H9 (cell line): ENCODE data around the gene YWHAH. TPM values are rescaled to one million over a fixed set of nuclear protein-coding genes. Genes with fewer than 3 reads are reported as not detected.
A peak's percentile ranks its signal among the peaks of the same experiment; 100 is the strongest.
"Not testable (repeated sequence)": the region's sequence is repeated elsewhere in the genome, so short reads cannot be mapped to it uniquely, and the experiment has no call there.

Source experiments
- DNase-seq: peaks from one replicate; pipeline ENCODE4 v3.0.0-alpha.2; 2017
- H2AFZ ChIP-seq: one replicate; pipeline ENCODE4 v1.6.1; 2013; ENCODE audit warnings: mild to moderate bottlenecking, low read length, control low read depth, moderate library complexity
- H2AK5ac ChIP-seq: 2 replicates; pipeline ENCODE4 v1.6.1; 2013; ENCODE audit warnings: low read length, control low read depth, mixed read lengths; ENCODE audit not compliant: insufficient read length
- H2BK120ac ChIP-seq: one replicate; pipeline ENCODE4 v1.6.1; 2013; ENCODE audit warnings: low read depth, mild to moderate bottlenecking, low read length, control low read depth, inconsistent platforms; ENCODE audit not compliant: poor library complexity, severe bottlenecking
- H2BK12ac ChIP-seq: 2 replicates; pipeline ENCODE4 v1.6.1; 2013; ENCODE audit warnings: low read length, control low read depth, mixed read lengths, low read depth; ENCODE audit not compliant: insufficient read length
- H2BK15ac ChIP-seq: 2 replicates; pipeline ENCODE4 v1.6.1; 2013; ENCODE audit warnings: low read depth, low read length, control low read depth
- H2BK20ac ChIP-seq: one replicate; pipeline ENCODE4 v1.6.1; 2013; ENCODE audit warnings: low read depth, mild to moderate bottlenecking, low read length, control low read depth, inconsistent platforms; ENCODE audit not compliant: poor library complexity, severe bottlenecking
- H2BK5ac ChIP-seq: 2 replicates; pipeline ENCODE4 v1.6.1; 2013; ENCODE audit warnings: low read length, control low read depth, mixed read lengths; ENCODE audit not compliant: insufficient read length
- H3K14ac ChIP-seq: 2 replicates; pipeline ENCODE4 v1.6.1; 2013; ENCODE audit warnings: low read length, control low read depth; ENCODE audit not compliant: insufficient read depth
- H3K18ac ChIP-seq: 2 replicates; pipeline ENCODE4 v1.6.1; 2013; ENCODE audit warnings: low read depth, mild to moderate bottlenecking, mixed read lengths, low read length, control low read depth; ENCODE audit not compliant: insufficient read length
- H3K23ac ChIP-seq: 2 replicates; pipeline ENCODE4 v1.6.1; 2013; ENCODE audit warnings: low read length, control low read depth, mixed read lengths, low read depth; ENCODE audit not compliant: insufficient read length
- H3K23me2 ChIP-seq: 2 replicates; pipeline ENCODE4 v1.6.1; 2013; ENCODE audit warnings: low read depth, mild to moderate bottlenecking, mixed read lengths, low read length, control low read depth; ENCODE audit not compliant: insufficient read length, poor library complexity, severe bottlenecking
- H3K27ac ChIP-seq: 2 replicates; pipeline ENCODE4 v1.5.1; 2013; ENCODE audit warnings: low read length, control low read depth, mixed read lengths, low read depth; ENCODE audit not compliant: insufficient read length
- H3K27me3 ChIP-seq: 2 replicates; pipeline ENCODE4 v1.6.1; 2013; ENCODE audit warnings: low read length, control low read depth, inconsistent platforms; ENCODE audit not compliant: insufficient read depth
- H3K4ac ChIP-seq: 2 replicates; pipeline ENCODE4 v1.6.1; 2013; ENCODE audit warnings: low read depth, mild to moderate bottlenecking, control low read depth, inconsistent platforms, low read length, moderate library complexity
- H3K4me1 ChIP-seq: 2 replicates; pipeline ENCODE4 v1.6.1; 2013; ENCODE audit warnings: low read length, control low read depth, inconsistent platforms; ENCODE audit not compliant: insufficient read depth
- H3K4me2 ChIP-seq: 2 replicates; pipeline ENCODE4 v1.6.1; 2013; ENCODE audit warnings: low read length, control low read depth, mixed read lengths; ENCODE audit not compliant: insufficient read length, insufficient read depth
- H3K56ac ChIP-seq: 2 replicates; pipeline ENCODE4 v1.6.1; 2013; ENCODE audit warnings: low read depth, mild to moderate bottlenecking, mixed read lengths, low read length, control low read depth; ENCODE audit not compliant: insufficient read length
- H3K79me1 ChIP-seq: 2 replicates; pipeline ENCODE4 v1.6.1; 2013; ENCODE audit warnings: low read depth, mild to moderate bottlenecking, moderate library complexity, low read length, control low read depth, inconsistent platforms; ENCODE audit not compliant: insufficient read depth, poor library complexity, severe bottlenecking
- H3K79me2 ChIP-seq: 2 replicates; pipeline ENCODE4 v1.6.1; 2013; ENCODE audit warnings: low read length, control low read depth, inconsistent platforms; ENCODE audit not compliant: insufficient read depth
- H3K9ac ChIP-seq: 2 replicates; pipeline ENCODE4 v1.6.1; 2013; ENCODE audit warnings: low read length, control low read depth, mixed read lengths; ENCODE audit not compliant: insufficient read length; ENCODE audit errors: extremely low read depth
- H3K9me3 ChIP-seq: one replicate; pipeline ENCODE4 v1.6.1; 2013; ENCODE audit warnings: low read depth, low read length, inconsistent platforms; ENCODE audit not compliant: control insufficient read depth
- H3T11ph ChIP-seq: one replicate; pipeline ENCODE4 v1.6.1; 2013; ENCODE audit warnings: mild to moderate bottlenecking, low read length, control low read depth, inconsistent platforms
- H4K20me1 ChIP-seq: one replicate; pipeline ENCODE4 v1.6.1; 2013; ENCODE audit not compliant: control insufficient read depth, insufficient read length, insufficient read depth
- H4K5ac ChIP-seq: 2 replicates; pipeline ENCODE4 v1.6.1; 2013; ENCODE audit warnings: low read depth, mild to moderate bottlenecking, mixed read lengths, low read length, control low read depth; ENCODE audit not compliant: insufficient read length
- H4K8ac ChIP-seq: replicated peaks from 2 replicates; pipeline ENCODE4 v1.6.1; 2013; ENCODE audit warnings: low read length, control low read depth, mixed read lengths, low read depth; ENCODE audit not compliant: insufficient read length
- H4K91ac ChIP-seq: 2 replicates; pipeline ENCODE4 v1.6.1; 2013; ENCODE audit warnings: low read depth, mild to moderate bottlenecking, moderate library complexity, mixed read lengths, low read length, control low read depth; ENCODE audit not compliant: insufficient read length
- H3K27ac Mint-ChIP-seq, 3 experiments: 2 replicates in 2 of 3; 3 replicates in 1 of 3; pipeline ENCODE4 v1.8.0; 2020 to 2021; ENCODE audit warnings: mixed read lengths in 3 of 3, mild to moderate bottlenecking in 1 of 3, moderate library complexity in 1 of 3
- H3K27me3 Mint-ChIP-seq: 2 replicates; pipeline ENCODE4 v1.8.0; 2021; ENCODE audit warnings: low read depth, mild to moderate bottlenecking, moderate library complexity, mixed read lengths
- H3K36me3 Mint-ChIP-seq, 3 experiments: 2 replicates in 2 of 3; 3 replicates in 1 of 3; pipeline ENCODE4 v1.8.0; 2020 to 2021; ENCODE audit warnings: low read depth in 3 of 3, mixed read lengths in 3 of 3; ENCODE audit not compliant: insufficient read depth in 1 of 3
- H3K4me1 Mint-ChIP-seq, 2 experiments: 2 replicates each; pipeline ENCODE4 v1.8.0; 2020; ENCODE audit warnings: mixed read lengths in 2 of 2
- H3K4me3 Mint-ChIP-seq, 2 experiments: 2 replicates in 1 of 2; 3 replicates in 1 of 2; pipeline ENCODE4 v1.8.0; 2020 to 2021; ENCODE audit warnings: mild to moderate bottlenecking in 2 of 2, mixed read lengths in 2 of 2, moderate library complexity in 1 of 2
- H3K9me3 Mint-ChIP-seq, 2 experiments: 2 replicates in 1 of 2; 3 replicates in 1 of 2; pipeline ENCODE4 v1.8.0; 2020; ENCODE audit warnings: mild to moderate bottlenecking in 2 of 2, mixed read lengths in 2 of 2, moderate library complexity in 1 of 2
- WGBS: extraction: QIAGEN DNeasy Blood & Tissue Kit; methylation state at CpG from one replicate; pipeline ENCODE4 v1.1.7; 2013; ENCODE audit warnings: missing lambda C conversion rate, low lambda C conversion rate, mixed read lengths; ENCODE audit not compliant: insufficient read length; ENCODE audit errors: extremely low coverage; 5-methylcytosine and 5-hydroxymethylcytosine counted together
- total RNA-seq: library from RNA; stranded (reverse); gene quantifications from 2 replicates; pipeline ENCODE4 v1.2.1, GENCODE V29; 2021
- TF ChIP-seq, protein P1 (sequence below): fragments of 200-600 bp; sonication (generic); conservative IDR thresholded peaks from 3 replicates; pipeline ENCODE4 v1.8.0; 2021; ENCODE audit warnings: antibody characterized with exemption, mild to moderate bottlenecking

The YWHAH gene
- total RNA-seq, 1 experiment from 2014 or later = 250 TPM

DNA sequence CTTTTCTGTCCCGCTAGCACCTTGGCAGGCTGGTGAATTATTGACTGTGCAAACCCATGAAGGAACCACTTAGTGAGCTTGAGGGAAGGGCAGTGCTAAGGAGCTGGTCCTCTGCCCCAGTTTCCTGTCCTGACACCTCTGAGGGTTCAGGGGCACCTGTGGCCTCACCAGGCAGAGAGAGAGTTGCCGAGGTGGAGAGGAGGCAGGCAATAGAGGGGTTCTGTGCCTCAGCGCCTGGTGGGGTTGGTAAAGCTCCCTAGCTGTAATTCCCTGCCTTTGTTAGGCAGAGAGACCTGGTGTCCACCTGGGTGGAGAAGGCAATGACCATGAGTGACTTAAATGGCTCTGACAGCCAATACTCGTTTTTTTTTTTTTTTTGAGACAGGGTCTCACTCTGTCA lies 36.3 kb downstream of the YWHAH start:
- Histone ChIP-seq H3K23ac (no peak overlapping the region), H3K9me3 (no peaks in the 10 kb centered on the region), H3K79me2 (no peaks in the 10 kb centered on the region), H3K27me3 (no peaks in the 10 kb centered on the region), H3K9ac (no peak overlapping the region), H2BK120ac (no peak overlapping the region), H3K4me1 (no peaks in the 10 kb centered on the region), H2AK5ac (no peak overlapping the region), H3K4ac (no peak overlapping the region), H4K20me1 (no peaks in the 10 kb centered on the region), H3K14ac (no peak overlapping the region), H4K8ac (no peak overlapping the region), H3K79me1 (no peaks in the 10 kb centered on the region), H2BK5ac (no peak overlapping the region), H4K5ac (no peak overlapping the region), H3T11ph (no peak overlapping the region), H2BK20ac (no peak overlapping the region), H3K27ac (no peak overlapping the region), H2BK12ac (no peak overlapping the region), H3K18ac (no peak overlapping the region), H3K23me2 (no peaks in the 10 kb centered on the region), H4K91ac (no peak overlapping the region), H2AFZ (no peak overlapping the region), H2BK15ac (no peak overlapping the region; the same call in 1 of the 2 replicates), H3K4me2 (no peak overlapping the region), H3K56ac (no peak overlapping the region)
- DNase-seq = no peak
- peaks cover 3% of the 10 kb centered on the region; the same call in 1 of the 2 replicates for H3K27me3 Mint-ChIP-seq
- H3K9me3 Mint-ChIP-seq = no peaks in the 10 kb centered on the region
- H3K27ac Mint-ChIP-seq = peak overlapping the region in 1 of 3 experiments; percentile 65; a peak in 1 of 7 replicates
- no CpG with 5 or more reads among the region's 4 CpGs for WGBS
- peaks cover 0 to 2% of the 10 kb centered on the region in 2 experiments; a peak in 1 of 4 replicates for H3K4me1 Mint-ChIP-seq
- H3K36me3 Mint-ChIP-seq = no peaks in the 10 kb centered on the region
- H3K4me3 Mint-ChIP-seq = no peak overlapping the region
- TF ChIP-seq, protein P1, sequence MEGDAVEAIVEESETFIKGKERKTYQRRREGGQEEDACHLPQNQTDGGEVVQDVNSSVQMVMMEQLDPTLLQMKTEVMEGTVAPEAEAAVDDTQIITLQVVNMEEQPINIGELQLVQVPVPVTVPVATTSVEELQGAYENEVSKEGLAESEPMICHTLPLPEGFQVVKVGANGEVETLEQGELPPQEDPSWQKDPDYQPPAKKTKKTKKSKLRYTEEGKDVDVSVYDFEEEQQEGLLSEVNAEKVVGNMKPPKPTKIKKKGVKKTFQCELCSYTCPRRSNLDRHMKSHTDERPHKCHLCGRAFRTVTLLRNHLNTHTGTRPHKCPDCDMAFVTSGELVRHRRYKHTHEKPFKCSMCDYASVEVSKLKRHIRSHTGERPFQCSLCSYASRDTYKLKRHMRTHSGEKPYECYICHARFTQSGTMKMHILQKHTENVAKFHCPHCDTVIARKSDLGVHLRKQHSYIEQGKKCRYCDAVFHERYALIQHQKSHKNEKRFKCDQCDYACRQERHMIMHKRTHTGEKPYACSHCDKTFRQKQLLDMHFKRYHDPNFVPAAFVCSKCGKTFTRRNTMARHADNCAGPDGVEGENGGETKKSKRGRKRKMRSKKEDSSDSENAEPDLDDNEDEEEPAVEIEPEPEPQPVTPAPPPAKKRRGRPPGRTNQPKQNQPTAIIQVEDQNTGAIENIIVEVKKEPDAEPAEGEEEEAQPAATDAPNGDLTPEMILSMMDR = no peak

DNA sequence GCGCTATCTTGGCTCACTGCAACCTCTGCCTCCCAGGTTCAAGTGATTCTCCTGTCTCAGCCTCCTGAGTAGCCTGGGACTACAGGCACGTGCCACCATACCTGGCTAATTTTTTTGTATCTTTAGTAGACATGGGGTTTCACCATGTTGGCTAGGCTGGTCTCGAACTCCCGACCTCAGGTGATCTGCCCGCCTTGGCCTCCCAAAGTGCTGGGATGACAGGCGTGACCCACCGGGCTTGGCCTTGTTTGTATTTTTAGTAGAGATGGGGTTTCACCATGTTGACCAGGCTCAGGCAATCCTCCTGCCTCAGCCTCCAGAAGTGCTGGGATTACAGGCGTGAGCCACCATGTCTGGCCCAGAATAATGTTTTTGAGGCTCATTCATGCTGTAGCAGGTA lies 37.6 kb downstream of the YWHAH start:
- not testable (repeated sequence) for H3K56ac ChIP-seq, H3K23ac ChIP-seq, H3K36me3 Mint-ChIP-seq, H4K8ac ChIP-seq, H3K4me1 ChIP-seq, H3K9me3 Mint-ChIP-seq, H2BK20ac ChIP-seq, H3K4me3 Mint-ChIP-seq, H3K23me2 ChIP-seq, H2BK120ac ChIP-seq, H3K18ac ChIP-seq, H2BK12ac ChIP-seq, H3K14ac ChIP-seq, H3K27me3 ChIP-seq, H3K9ac ChIP-seq, H3T11ph ChIP-seq, H3K9me3 ChIP-seq, H3K27ac Mint-ChIP-seq, H3K79me2 ChIP-seq, H3K4me2 ChIP-seq, H4K5ac ChIP-seq, H2BK15ac ChIP-seq, H3K27me3 Mint-ChIP-seq, H2AFZ ChIP-seq, H2BK5ac ChIP-seq, H4K20me1 ChIP-seq, H2AK5ac ChIP-seq, DNase-seq, H3K27ac ChIP-seq, H3K79me1 ChIP-seq, H3K4ac ChIP-seq, H3K4me1 Mint-ChIP-seq, H4K91ac ChIP-seq
- WGBS = no CpG with 5 or more reads among the region's 8 CpGs
